Tibial artery (tissue), 4 donors: ENCODE measurements around the gene CTPS1.

Source experiments
- DNase-seq, 2 donors: peaks; one replicate each; pipeline ENCODE4 v3.0.0-alpha.2; 2019
- H3K27ac ChIP-seq, 2 donors: fragments of 200-600 bp; sonication (generic) in 1 of 2; 1 replicate in 1 of 2; 2 replicates in 1 of 2; pipeline ENCODE4 v1.5.1; 2018 to 2019; ENCODE audit warnings: mild to moderate bottlenecking in 1 of 2
- H3K27me3 ChIP-seq, 2 donors: fragments of 200-600 bp; sonication (generic) in 1 of 2; one replicate each; pipeline versions ENCODE4 v1.5.1 to v1.6.0; 2016 to 2019
- H3K36me3 ChIP-seq, 3 donors: fragments of 200-600 bp; sonication (generic) in 2 of 3; one replicate each; pipeline ENCODE4 v1.5.1; 2016 to 2019; ENCODE audit warnings: mild to moderate bottlenecking in 2 of 3
- H3K4me1 ChIP-seq, 4 donors: fragments of 200-600 bp; sonication (generic) in 2 of 4; 1 replicate in 3 of 4; 2 replicates in 1 of 4; pipeline ENCODE4 v1.5.1; 2016 to 2019
- H3K4me3 ChIP-seq, 2 donors: fragments of 200-600 bp; sonication (generic) in 1 of 2; 1 replicate in 1 of 2; 2 replicates in 1 of 2; pipeline ENCODE4 v1.5.1; 2018 to 2019; ENCODE audit warnings: mild to moderate bottlenecking in 2 of 2
- H3K9me3 ChIP-seq, 3 donors: fragments of 200-600 bp; sonication (generic) in 1 of 3; one replicate each; pipeline ENCODE4 v1.5.1; 2016 to 2019
- CTCF ChIP-seq, 2 experiments: fragments of 200-600 bp in 1 of 2; fragments of 450-650 bp in 1 of 2; IDR thresholded peaks; one replicate each; pipeline ENCODE4 v1.5.1; 2017 to 2019; ENCODE audit warnings: antibody characterized with exemption in 2 of 2, mild to moderate bottlenecking in 1 of 2, moderate library complexity in 1 of 2
- intact Hi-C: fragments of 100-400 bp; cut with DNase I; formaldehyde crosslinking; loops from one replicate; pipeline ENCODE4 v1.15.0; 2023; ENCODE audit warnings: low total_unique reads

Gene CTPS1

DNA sequence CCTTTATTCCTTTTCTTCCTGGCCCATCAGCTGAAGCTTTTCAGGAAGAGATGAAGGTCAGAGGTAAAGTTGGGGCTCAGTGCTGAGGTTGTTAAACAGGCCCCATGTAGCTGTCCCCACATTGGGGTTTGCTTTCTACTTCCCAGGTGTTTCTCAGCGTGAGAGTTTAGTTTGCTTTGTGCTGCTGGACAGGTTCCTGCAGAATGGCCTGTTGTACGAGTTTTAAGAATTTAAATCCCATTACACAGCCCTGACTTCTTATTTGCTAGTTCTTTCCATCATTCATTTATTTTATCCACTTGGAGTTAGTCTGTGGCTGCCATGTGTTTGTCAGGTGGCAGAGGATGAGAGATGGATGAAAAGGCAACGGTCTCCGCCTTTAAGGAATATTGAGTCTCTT lies 19.2 kb downstream of the CTPS1 start:
- intact Hi-C loops = no loop called here
- no peaks in the 10 kb centered on the region for H3K9me3 ChIP-seq
- H3K27me3 ChIP-seq = no peaks in the 10 kb centered on the region
- no peak overlapping the region for H3K4me3 ChIP-seq
- H3K4me1 ChIP-seq = peaks cover 0 to 12% (median 8%) of the 10 kb centered on the region in 4 donors
- H3K36me3 ChIP-seq = peaks cover 82 to 88% (median 83%) of the 10 kb centered on the region in 3 donors
- TF ChIP-seq CTCF (IDR thresholded peaks at IDR 0.05) = no peak
- H3K27ac ChIP-seq = no peak overlapping the region
- no peak for DNase-seq

DNA sequence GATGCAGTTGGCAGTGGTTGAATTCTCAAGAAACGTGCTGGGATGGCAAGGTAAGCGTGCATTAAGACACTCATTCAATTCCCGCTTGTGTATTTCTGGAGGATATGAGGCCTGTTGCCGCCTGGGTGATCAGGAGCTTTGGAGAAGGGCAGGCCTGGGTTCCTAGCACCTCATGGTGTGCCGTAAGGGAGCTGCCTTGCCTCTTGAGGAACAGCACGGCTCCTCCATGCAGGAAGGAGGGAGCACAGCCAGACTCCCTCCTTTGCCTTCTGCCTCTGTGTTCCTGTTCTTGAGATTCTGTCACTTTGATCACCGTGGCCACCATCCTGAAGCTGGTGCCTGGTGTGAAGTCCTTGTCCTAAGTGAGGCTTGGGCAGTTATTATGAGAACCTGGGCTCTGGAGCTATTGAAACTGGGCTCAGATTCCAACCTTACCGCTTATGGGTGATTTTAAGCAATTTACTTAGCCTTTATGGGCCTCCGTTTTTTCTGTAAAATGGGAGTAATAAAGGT lies 23.7 kb downstream of the CTPS1 start:
- intact Hi-C loops = no loop called here
- TF ChIP-seq CTCF (IDR thresholded peaks at IDR 0.05) = no peak
- no peaks in the 10 kb centered on the region for H3K9me3 ChIP-seq
- peaks cover 0 to 17% (median 13%) of the 10 kb centered on the region in 4 donors for H3K4me1 ChIP-seq
- H3K4me3 ChIP-seq = no peak overlapping the region
- peak overlapping the region; percentile 29 to 39 for H3K27ac ChIP-seq
- no peak for DNase-seq
- no peaks in the 10 kb centered on the region for H3K27me3 ChIP-seq
- H3K36me3 ChIP-seq = peaks cover 80 to 100% (median 99%) of the 10 kb centered on the region in 3 donors

DNA sequence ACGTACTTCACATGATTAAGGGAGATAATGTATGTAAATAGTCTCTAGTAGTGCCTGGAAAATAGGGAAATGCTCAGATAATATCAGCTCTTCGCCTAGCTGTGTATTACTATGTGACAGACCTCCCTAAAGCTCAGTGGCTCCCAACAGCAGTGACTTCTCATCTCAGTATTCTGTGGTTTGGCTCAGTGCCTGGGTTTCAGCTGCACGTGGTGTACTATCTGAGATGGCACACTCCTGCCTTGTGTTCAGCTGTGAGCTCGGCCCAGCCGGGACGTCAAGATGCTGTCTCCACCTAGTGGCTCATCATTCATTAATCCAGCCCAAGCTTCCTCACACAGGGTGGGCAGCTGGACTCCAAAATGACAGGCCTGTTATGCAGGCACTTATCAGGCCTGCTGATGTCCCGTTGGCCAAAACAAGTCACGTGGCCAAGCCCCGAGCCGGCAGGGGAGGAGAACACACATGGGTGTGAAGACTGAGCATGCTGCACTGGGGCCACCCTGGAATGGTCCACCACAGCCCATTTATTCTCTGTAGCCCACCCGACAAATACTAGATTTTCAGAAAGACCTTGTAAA lies 24.2 kb downstream of the CTPS1 start:
- TF ChIP-seq CTCF (IDR thresholded peaks at IDR 0.05) = peak; percentile 58 to 69
- Histone ChIP-seq H3K27me3 (no peaks in the 10 kb centered on the region), H3K9me3 (no peaks in the 10 kb centered on the region), H3K27ac (peak overlapping the region; percentile 29 to 39), H3K4me1 (peaks cover 0 to 17% (median 13%) of the 10 kb centered on the region in 4 donors), H3K4me3 (no peak overlapping the region), H3K36me3 (peaks cover 80 to 100% (median 99%) of the 10 kb centered on the region in 3 donors)
- intact Hi-C loops = no loop called here
- DNase-seq = peak; percentile 97 to 100

DNA sequence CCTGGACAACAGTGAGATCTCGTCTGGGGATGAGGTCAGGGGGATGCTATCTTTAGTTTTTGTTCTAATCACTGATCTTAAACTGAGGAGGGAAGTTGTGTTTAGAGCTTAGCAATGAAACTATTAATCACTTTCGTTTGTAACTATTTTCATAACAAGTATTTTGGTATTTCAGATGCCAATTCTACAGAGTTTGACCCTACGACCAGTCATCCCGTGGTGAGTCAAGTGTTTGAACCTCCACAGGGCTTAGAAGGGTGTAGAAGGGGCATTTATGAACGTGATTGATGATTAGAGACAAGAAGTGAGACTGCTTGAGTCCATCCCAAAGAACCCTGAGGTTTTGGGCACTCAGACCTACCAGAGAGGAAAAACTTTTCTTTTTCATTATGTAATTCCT lies 26.4 kb downstream of the CTPS1 start:
- Histone ChIP-seq H3K27ac (no peak overlapping the region), H3K27me3 (no peaks in the 10 kb centered on the region), H3K9me3 (no peaks in the 10 kb centered on the region), H3K36me3 (peaks cover 76 to 100% (median 99%) of the 10 kb centered on the region in 3 donors), H3K4me3 (no peak overlapping the region), H3K4me1 (peaks cover 0 to 17% (median 13%) of the 10 kb centered on the region in 4 donors)
- intact Hi-C loops = no loop called here
- DNase-seq = no peak
- TF ChIP-seq CTCF (IDR thresholded peaks at IDR 0.05) = no peak

DNA sequence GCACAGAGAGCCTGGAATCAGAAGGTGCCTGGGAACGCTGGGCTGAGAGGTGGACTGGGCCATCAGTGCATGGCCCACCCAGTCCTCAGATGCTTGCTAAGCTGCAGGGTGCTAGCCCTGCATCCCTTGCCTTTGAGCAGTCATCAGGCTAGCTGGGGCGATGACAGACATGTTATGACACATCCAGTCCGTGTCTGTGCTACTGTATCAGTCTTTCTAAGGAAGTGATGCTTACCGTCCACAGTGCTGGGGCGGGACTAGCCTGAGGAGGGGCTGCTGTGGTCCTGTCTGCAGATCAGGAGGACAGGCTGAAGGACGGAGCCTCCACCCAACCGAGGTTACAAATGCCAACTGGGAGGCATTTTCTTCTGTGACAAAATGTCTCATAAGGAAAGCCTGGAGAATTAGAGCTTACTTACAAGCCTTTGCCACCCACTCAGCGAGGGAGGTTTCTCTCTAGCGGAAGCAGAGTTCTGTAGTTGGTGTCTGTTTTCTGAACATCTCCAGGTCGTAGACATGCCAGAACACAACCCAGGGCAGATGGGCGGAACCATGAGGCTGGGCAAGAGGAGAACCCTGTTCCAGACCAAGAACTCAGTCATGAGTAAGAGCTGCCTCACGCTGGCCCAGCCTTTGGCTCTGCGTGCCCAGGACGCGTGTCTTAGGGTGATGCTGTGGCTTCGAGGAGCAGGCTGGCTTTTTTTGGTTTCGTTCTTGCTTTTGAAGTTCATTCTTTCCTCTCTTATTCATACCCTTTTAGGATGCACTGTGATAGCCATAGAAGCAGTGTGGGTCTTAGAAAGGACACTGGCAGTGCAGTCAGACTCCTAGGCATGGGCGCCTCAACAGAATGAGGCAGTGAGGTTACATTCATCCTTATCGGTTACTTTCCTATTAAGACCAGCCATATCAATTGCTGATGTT lies 27.7 kb downstream of the CTPS1 start:
- Histone ChIP-seq H3K36me3 (peaks cover 76 to 100% (median 99%) of the 10 kb centered on the region in 3 donors), H3K9me3 (no peaks in the 10 kb centered on the region), H3K27ac (no peak overlapping the region), H3K4me1 (peaks cover 0 to 17% (median 13%) of the 10 kb centered on the region in 4 donors), H3K27me3 (no peaks in the 10 kb centered on the region), H3K4me3 (no peak overlapping the region)
- no peak for DNase-seq
- intact Hi-C loops = no loop called here
- TF ChIP-seq CTCF (IDR thresholded peaks at IDR 0.05) = no peak
